IgD-negative memory B cell (primary cell): ENCODE data around the gene VWA3B. TPM values are rescaled to one million over a fixed set of nuclear protein-coding genes. Genes with fewer than 3 reads are reported as not detected.
"Not testable (repeated sequence)": the region's sequence is repeated elsewhere in the genome, so short reads cannot be mapped to it uniquely, and the experiment has no call there.

ENCODE experiments used
- H3K27ac Mint-ChIP-seq, 3 donors: one replicate each; pipeline ENCODE4 v1.8.0; 2020 to 2022; ENCODE audit warnings: mild to moderate bottlenecking in 3 of 3, mixed read lengths in 3 of 3, moderate library complexity in 1 of 3
- H3K27me3 Mint-ChIP-seq: one replicate; pipeline ENCODE4 v1.8.0; 2021; ENCODE audit warnings: mixed read lengths
- H3K36me3 Mint-ChIP-seq: one replicate; pipeline ENCODE4 v1.8.0; 2020; ENCODE audit warnings: mild to moderate bottlenecking, mixed read lengths
- H3K4me1 Mint-ChIP-seq, 3 donors: one replicate each; pipeline ENCODE4 v1.8.0; 2020 to 2022; ENCODE audit warnings: mixed read lengths in 3 of 3, mild to moderate bottlenecking in 1 of 3
- H3K4me3 Mint-ChIP-seq, 4 donors: one replicate each; pipeline ENCODE4 v1.8.0; 2020 to 2022; ENCODE audit warnings: mild to moderate bottlenecking in 4 of 4, mixed read lengths in 4 of 4, moderate library complexity in 3 of 4
- H3K9me3 Mint-ChIP-seq, 3 donors: one replicate each; pipeline ENCODE4 v1.8.0; 2020 to 2021; ENCODE audit warnings: mixed read lengths in 3 of 3, mild to moderate bottlenecking in 1 of 3
- polyA plus RNA-seq: library from polyadenylated mRNA; unstranded; fragments of 300-500 nt; fragmentation: Illumina TruSeq; gene quantifications from one replicate; pipeline ENCODE4 v1.2.3, GENCODE V29; 2021

The VWA3B gene
- polyA plus RNA-seq, 1 donor from 2014 or later: not detected

DNA sequence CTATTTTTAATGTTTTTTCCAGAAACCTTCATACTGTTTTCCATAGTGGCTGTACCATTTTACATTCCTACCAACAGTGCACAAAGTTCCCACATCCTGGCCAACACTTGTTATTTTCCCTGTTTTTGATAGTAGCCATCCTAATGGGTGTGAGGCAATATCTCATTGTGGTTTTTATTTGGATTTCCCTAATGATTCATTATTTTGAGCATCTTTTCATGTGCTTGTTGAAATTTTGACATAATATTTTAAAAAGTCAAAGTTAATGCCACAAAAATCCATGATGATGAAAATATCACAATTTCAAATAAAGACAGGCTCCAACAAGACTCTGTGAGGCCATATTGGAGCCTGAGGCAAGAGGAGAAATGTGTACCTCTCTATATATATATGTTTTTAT lies 50.2 kb downstream of the VWA3B start:
- H3K4me1 Mint-ChIP-seq: peaks cover 8 to 18% (median 17%) of the 10 kb centered on the region in 3 donors
- H3K9me3 Mint-ChIP-seq: no peaks in the 10 kb centered on the region

DNA sequence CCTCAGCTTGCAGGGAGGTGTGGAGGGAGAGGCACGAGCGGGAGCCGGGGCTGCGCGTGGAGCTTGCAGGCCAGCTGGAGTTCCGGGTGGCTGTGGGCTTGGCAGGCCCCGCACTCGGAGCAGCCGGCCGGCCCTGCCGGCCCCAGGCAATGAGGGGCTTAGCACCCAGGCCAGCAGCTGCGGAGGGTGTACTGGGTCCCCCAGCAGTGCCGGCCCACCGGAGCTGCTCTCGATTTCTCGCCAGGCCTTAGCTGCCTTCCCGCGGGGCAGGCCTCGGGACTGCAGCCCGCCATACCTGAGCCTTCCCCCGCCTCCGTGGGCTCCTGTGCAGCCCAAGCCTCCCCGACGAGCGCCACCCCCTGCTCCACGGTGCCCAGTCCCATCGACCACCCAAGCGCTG lies 52.0 kb downstream of the VWA3B start:
- H3K27me3 Mint-ChIP-seq, H3K27ac Mint-ChIP-seq, H3K9me3 Mint-ChIP-seq, H3K4me1 Mint-ChIP-seq, H3K36me3 Mint-ChIP-seq, H3K4me3 Mint-ChIP-seq: not testable (repeated sequence)

More for the DNA sequence above, 50.2 kb downstream of the VWA3B start:
- no peaks in the 10 kb centered on the region for H3K36me3 Mint-ChIP-seq
- no peaks in the 10 kb centered on the region for H3K27me3 Mint-ChIP-seq
- no peak overlapping the region for H3K4me3 Mint-ChIP-seq
- no peak overlapping the region for H3K27ac Mint-ChIP-seq

DNA sequence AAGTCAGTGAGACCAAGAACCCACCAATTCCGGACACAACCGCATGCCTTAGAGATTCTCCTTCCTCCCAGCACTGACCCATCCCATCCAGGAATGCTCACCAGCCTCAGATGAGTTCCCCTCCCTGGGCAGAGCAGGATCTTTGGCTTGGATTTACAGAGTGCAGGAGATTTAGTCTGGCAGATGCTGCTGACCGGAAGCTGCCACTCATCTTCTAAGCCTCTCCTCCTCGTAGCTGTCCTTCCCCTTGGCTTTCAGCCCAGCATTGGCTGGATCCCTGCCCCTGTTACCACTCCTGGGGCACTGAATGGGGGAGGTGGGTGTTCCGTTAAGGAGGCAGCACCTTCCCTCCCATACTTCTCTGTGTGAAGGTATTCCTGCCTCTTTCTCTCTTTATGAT lies 53.2 kb downstream of the VWA3B start:
- Mint-ChIP-seq H3K9me3 (no peaks in the 10 kb centered on the region), H3K36me3 (no peaks in the 10 kb centered on the region), H3K4me1 (no peaks in the 10 kb centered on the region), H3K27me3 (no peaks in the 10 kb centered on the region), H3K27ac (no peak overlapping the region), H3K4me3 (no peak overlapping the region)

DNA sequence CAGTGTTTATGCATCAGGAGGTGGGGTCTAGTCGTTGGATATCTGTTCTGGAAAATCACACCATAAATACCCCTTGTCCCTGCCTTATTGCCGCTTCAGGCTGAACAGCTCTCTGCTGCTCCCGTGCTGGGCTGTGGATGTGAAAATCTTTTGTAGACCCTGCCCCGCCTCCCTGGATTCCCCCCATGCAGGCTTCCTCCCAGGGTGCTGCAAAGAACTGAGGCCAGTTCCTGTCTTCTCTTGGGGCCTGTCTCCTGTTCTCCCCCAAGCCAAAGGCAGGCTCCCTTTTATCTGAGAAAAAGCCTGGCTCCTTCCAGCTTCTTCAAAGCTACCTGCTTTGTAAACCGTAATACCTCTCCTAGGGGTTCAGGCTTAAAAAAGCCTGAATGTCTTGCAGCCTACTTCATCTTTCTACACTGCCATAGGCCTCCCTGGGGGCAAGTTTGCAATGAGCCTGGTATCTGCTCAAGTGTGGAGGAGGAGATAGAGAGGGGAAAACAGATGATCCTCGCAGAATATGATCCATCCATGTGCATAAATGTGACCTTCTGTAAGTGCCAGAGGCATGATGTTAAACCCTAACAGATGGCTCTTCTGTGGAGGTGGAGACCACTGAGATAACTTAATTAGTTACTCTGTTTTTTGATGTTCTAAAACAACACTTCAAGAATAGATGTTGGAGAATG lies 55.3 kb downstream of the VWA3B start:
- no peaks in the 10 kb centered on the region for H3K4me1 Mint-ChIP-seq
- no peaks in the 10 kb centered on the region for H3K9me3 Mint-ChIP-seq
- peak overlapping the region in 1 of 3 donors; percentile 71 for H3K27ac Mint-ChIP-seq
- no peaks in the 10 kb centered on the region for H3K36me3 Mint-ChIP-seq
- H3K4me3 Mint-ChIP-seq: no peak overlapping the region
- H3K27me3 Mint-ChIP-seq: no peaks in the 10 kb centered on the region

DNA sequence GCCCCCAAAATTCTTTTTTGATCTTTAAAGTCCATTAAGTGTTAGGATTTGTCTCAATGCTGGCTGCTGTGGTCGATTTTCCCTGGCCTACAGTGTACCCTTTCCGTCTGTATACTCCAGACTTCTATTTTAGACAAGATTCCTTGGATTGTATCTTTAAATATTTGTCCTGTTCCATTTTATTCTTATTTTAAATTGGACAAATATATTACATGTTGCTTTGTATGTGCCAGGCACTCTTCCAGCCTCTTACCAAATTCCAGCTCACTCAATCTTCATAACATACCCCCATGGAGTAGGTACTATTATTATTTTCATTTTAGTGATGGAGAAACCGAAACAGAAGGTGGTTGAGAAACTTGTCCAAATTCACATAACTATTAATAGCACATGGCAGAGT lies 58.1 kb downstream of the VWA3B start:
- Mint-ChIP-seq H3K4me1 (no peaks in the 10 kb centered on the region), H3K9me3 (peaks cover 0 to 5% (median 2%) of the 10 kb centered on the region in 3 donors), H3K36me3 (no peaks in the 10 kb centered on the region), H3K27ac (no peak overlapping the region), H3K4me3 (no peak overlapping the region), H3K27me3 (no peaks in the 10 kb centered on the region)

DNA sequence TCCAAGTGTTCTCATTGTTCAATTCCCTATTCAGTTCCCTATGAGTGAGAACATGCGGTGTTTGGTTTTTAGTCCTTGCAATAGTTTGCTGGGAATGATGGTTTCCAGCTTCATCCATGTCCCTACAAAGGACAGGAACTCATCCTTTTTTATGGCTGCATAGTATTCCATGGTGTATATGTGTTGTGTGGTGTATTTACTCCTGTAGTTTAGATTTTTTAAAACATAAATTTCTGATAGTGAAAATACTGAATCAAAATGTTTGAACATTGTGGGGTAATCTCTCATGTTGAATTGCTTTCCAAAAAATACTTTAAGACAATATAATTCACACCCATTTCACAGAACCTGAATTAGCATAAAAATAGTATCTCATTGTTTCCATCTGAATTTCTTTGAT lies 60.9 kb downstream of the VWA3B start:
- H3K27ac Mint-ChIP-seq, H3K9me3 Mint-ChIP-seq, H3K4me1 Mint-ChIP-seq, H3K27me3 Mint-ChIP-seq, H3K4me3 Mint-ChIP-seq, H3K36me3 Mint-ChIP-seq: not testable (repeated sequence)

DNA sequence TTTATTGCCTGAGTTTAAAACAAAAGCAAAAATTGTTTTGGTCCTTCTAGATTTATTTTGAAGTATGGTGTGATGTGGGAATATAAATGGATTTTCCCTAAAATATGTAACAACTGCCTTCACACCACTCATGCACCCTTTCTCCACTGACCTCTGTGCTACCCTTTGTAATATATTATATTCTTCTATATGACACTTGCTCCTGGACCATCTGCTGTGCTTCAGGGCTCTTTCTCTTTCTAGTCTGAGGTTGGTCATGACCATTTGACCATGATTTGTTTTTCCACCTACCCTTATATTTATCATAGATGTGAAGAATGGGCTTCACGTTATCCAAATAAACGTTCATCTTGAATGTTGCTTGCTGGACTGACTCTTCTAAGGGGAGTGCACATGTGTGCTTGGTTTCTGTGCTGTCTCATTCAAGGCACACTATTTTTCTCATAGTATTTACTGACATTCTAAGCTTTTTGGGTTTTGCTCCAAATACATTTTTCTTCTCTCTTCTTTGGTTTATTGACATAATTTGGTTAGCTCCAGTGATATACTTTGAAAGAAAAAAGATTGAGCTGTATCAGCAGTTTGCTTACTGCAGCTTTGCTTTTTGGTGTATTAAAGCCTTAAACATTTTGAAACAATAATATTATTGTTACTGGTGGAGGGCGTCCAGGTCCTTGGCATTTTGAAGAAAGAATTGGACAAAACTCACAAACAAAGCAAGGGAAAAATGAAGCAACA lies 61.8 kb downstream of the VWA3B start:
- H3K27me3 Mint-ChIP-seq: no peaks in the 10 kb centered on the region
- peaks cover 2 to 5% (median 2%) of the 10 kb centered on the region in 3 donors for H3K9me3 Mint-ChIP-seq
- no peaks in the 10 kb centered on the region for H3K36me3 Mint-ChIP-seq
- no peaks in the 10 kb centered on the region for H3K4me1 Mint-ChIP-seq
- H3K4me3 Mint-ChIP-seq: no peak overlapping the region
- H3K27ac Mint-ChIP-seq: no peak overlapping the region

DNA sequence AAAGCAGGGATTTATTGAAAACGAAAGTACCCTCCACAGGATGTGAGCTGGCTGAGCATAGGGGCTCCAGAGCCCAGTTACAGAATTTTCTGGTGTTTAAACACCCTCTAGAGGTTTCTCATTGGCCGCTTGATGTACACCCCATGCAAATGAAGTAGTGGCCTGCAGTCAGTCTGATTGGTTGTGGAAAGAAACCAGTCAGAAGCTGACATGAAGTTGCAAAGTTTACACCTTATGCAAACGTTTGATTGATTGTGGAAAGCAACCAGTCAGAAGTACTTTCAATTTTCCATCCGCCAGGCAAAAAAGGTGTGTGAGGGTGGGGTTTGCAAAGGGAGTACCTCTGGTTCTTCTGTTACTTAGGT lies 62.3 kb downstream of the VWA3B start:
- H3K27ac Mint-ChIP-seq: no peak overlapping the region
- H3K9me3 Mint-ChIP-seq: peaks cover 2 to 5% (median 2%) of the 10 kb centered on the region in 3 donors
- H3K4me3 Mint-ChIP-seq: no peak overlapping the region

DNA sequence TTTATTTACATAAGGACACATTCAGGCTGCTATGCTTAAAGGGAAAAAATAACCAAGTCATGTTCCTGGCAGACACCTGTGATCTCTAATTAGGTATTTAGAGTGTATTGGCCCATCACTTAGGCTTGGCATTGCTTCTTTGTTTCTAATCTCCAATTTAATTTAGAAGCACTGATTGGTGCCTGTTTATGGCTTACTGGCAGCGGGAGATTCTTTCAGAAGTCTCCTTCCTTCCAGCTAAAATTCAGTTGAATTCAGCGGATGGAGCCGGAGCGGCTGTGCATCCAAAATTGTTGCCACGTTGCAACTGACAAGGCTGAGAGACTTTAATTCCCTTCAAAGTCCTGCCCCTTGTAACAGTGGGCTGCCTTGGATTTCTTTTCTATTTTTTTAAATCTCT lies 66.5 kb downstream of the VWA3B start:
- no peaks in the 10 kb centered on the region for H3K27me3 Mint-ChIP-seq
- no peak overlapping the region for H3K27ac Mint-ChIP-seq
- H3K36me3 Mint-ChIP-seq: peaks cover 1% of the 10 kb centered on the region
- H3K4me1 Mint-ChIP-seq: no peaks in the 10 kb centered on the region
- H3K4me3 Mint-ChIP-seq: no peak overlapping the region
- H3K9me3 Mint-ChIP-seq: peaks cover 0 to 2% (median 0%) of the 10 kb centered on the region in 3 donors

More for the DNA sequence above, 62.3 kb downstream of the VWA3B start:
- Mint-ChIP-seq H3K36me3 (no peaks in the 10 kb centered on the region), H3K27me3 (no peaks in the 10 kb centered on the region), H3K4me1 (no peaks in the 10 kb centered on the region)

DNA sequence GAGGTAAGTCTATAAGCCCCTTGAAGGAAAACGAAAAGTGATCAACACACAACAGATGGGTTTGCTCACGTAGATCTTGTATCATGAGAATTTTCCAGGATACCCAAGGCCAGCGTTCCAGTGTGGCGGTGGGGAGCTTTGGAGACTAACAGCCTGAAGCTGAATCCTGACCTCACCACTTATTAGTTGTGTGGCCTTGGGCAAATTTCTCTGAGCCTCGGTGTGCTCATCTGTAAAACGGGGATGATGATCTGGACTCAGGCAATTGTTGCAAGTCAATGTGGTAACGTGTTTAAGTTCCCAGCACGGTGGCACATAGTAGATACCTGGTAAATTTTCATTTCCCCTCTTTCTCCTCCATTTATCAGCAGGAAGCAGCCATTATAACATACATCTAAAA lies 68.3 kb downstream of the VWA3B start:
- Mint-ChIP-seq H3K4me3 (no peak overlapping the region), H3K9me3 (peaks cover 0 to 2% (median 0%) of the 10 kb centered on the region in 3 donors), H3K36me3 (peaks cover 1% of the 10 kb centered on the region), H3K4me1 (no peaks in the 10 kb centered on the region), H3K27ac (no peak overlapping the region), H3K27me3 (no peaks in the 10 kb centered on the region)

DNA sequence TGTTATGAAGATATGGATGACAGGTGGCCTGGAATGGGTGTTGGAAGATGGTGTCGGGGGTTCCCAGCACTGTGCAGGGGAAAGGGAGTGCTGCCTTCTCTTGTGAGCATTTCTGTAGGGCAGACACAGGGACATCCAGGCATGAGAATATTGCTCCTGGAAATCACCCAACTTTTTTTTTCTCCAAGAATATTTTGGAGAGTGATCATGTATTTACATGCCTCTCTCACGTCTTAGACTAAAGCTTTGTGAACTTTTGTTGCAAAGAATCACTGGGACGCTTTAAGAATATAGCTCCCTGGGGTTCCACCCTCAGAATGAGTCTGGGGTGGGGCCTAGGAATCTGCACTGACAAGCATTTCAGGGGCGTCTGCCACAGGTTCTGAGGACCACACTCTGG lies 68.7 kb downstream of the VWA3B start:
- H3K27ac Mint-ChIP-seq: no peak overlapping the region
- H3K36me3 Mint-ChIP-seq: peaks cover 1% of the 10 kb centered on the region
- H3K4me1 Mint-ChIP-seq: no peaks in the 10 kb centered on the region
- H3K27me3 Mint-ChIP-seq: no peaks in the 10 kb centered on the region
- H3K4me3 Mint-ChIP-seq: no peak overlapping the region
- H3K9me3 Mint-ChIP-seq: peaks cover 0 to 2% (median 0%) of the 10 kb centered on the region in 3 donors

DNA sequence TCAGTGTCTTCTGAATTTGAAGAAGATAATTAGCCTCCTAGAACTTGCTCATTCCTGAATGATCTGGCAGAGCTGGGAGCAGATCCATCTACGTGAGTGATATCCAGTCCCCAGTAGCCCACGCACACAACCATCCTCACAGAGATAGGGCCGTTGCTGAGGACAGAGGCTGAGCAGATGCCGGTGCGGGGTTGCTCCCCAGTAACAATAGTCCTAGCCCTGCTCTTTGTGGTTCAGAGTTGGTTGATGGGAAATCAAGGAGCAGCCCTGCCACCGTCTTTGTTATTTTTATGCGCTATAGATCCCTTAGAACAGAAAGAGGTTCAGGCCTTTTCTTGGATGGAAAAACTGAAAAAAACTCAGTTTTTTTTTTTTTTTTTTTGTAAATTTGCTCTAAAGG lies 69.3 kb downstream of the VWA3B start:
- H3K27ac Mint-ChIP-seq: no peak overlapping the region
- H3K9me3 Mint-ChIP-seq: peaks cover 0 to under 1% (median 0%) of the 10 kb centered on the region in 3 donors
- H3K4me3 Mint-ChIP-seq: no peak overlapping the region

DNA sequence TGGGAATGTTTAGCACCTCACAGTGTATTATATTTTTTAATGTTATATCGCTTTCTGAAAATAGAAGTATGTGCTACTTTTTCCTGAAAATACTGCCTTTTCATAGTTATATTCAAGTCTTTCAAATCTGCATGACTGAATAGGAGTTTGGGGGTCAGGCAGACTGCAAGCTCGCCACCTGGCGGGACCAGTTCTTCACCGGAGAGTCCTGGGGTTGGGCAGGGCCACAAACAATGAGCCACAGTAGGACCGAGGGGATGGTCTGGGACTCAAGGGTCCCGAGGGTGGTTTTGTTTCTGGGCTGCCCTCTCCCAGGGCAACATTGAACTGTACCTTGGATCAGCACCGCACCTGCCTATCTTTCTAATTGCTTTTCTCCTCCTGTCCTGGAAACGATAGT lies 70.6 kb downstream of the VWA3B start:
- Mint-ChIP-seq H3K4me3 (no peak overlapping the region), H3K36me3 (peaks cover 1% of the 10 kb centered on the region), H3K9me3 (no peaks in the 10 kb centered on the region), H3K27ac (no peak overlapping the region), H3K4me1 (no peaks in the 10 kb centered on the region), H3K27me3 (no peaks in the 10 kb centered on the region)

More for the DNA sequence above, 69.3 kb downstream of the VWA3B start:
- Mint-ChIP-seq H3K36me3 (peaks cover 1% of the 10 kb centered on the region), H3K4me1 (no peaks in the 10 kb centered on the region), H3K27me3 (no peaks in the 10 kb centered on the region)

DNA sequence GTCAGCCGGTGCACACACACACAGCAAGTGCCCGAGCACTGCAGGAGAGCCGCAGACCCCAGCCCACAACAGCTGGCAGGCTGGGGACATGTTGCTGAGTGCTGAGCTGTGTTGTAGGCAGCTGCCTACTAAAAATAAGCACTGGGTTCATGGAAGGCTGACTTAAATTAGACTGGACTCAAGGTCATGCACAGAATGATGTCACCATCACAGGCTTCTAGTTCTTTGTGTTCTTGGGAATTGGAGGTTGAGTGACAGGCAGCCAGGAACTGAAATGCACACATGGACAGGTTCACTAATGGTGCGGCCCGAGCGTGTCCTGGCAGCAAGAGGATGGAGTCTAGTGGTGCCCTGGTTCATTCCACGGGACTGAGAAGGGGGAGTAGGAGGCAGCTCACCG lies 71.3 kb downstream of the VWA3B start:
- H3K4me3 Mint-ChIP-seq: no peak overlapping the region
- H3K36me3 Mint-ChIP-seq: peaks cover 1% of the 10 kb centered on the region
- no peaks in the 10 kb centered on the region for H3K4me1 Mint-ChIP-seq
- no peaks in the 10 kb centered on the region for H3K9me3 Mint-ChIP-seq
- no peaks in the 10 kb centered on the region for H3K27me3 Mint-ChIP-seq
- H3K27ac Mint-ChIP-seq: no peak overlapping the region

DNA sequence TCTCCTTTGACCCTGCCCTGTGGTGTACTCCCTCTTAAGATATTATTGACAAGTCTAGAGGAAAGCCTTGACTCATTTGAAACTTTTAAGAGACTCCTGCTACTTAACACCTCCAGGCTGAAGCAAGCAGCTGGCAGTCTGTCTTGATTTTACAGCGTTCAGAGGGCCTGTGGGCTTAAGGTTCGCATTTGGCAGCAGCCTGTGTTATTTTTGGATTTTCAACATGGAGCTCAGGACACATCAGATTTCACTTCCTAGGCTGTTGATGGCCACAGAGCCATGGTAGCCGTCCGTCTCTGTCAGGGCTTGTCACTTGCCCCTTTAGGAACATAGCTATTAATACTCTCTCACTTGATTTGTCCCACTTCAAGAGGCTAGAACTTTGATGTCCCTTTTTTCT lies 73.6 kb downstream of the VWA3B start:
- Mint-ChIP-seq H3K9me3 (no peaks in the 10 kb centered on the region), H3K27me3 (no peaks in the 10 kb centered on the region), H3K4me1 (no peaks in the 10 kb centered on the region), H3K4me3 (no peak overlapping the region), H3K27ac (no peak overlapping the region), H3K36me3 (peaks cover 4% of the 10 kb centered on the region)

DNA sequence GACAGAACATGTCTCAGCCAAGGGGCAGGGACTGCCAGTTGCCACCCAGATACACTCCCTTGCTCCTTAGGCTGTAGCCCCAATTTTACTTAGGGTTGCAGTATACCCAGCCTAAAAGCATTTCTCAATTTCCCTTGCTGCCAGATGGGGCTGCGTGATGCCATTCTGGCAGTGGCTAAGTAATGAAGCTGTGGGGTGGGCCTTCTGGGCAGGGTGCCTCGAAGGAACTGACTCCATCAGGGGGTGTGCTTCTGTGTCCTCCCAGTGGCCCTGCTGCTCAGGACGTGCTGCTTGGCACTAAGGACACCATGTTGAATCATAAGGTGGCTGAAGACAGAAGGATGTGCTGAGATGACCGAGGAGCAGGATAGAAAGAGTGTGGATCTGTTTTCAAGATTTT lies 74.2 kb downstream of the VWA3B start:
- no peaks in the 10 kb centered on the region for H3K9me3 Mint-ChIP-seq
- H3K4me1 Mint-ChIP-seq: no peaks in the 10 kb centered on the region
- H3K36me3 Mint-ChIP-seq: peaks cover 5% of the 10 kb centered on the region
- H3K27ac Mint-ChIP-seq: no peak overlapping the region
- H3K4me3 Mint-ChIP-seq: no peak overlapping the region
- H3K27me3 Mint-ChIP-seq: peaks cover under 1% of the 10 kb centered on the region
